HepG2 (cell line): ENCODE measurements around the gene UBAP2. TPM values are rescaled to one million over a fixed set of nuclear protein-coding genes. Genes with fewer than 3 reads are reported as not detected.

Source experiments
- AGO2 ChIP-seq: fragments of 200-400 bp; formaldehyde crosslinking; optimal IDR thresholded peaks from 2 replicates; pipeline ENCODE3; 2017; ENCODE audit warnings: mild to moderate bottlenecking, low read depth, low read length, moderate library complexity
- ATF4 ChIP-seq, 2 experiments: fragments of 450-650 bp in 1 of 2; sonication (generic) in 1 of 2; formaldehyde crosslinking; IDR thresholded peaks; 2 replicates each; pipeline versions ENCODE4 v1.5.0 to v1.8.0; 2020 to 2022; ENCODE audit warnings: mild to moderate bottlenecking in 1 of 2, missing genetic modification reagents in 1 of 2
- HNF4A ChIP-seq: sonication (generic); formaldehyde crosslinking; IDR thresholded peaks from 2 replicates; pipeline ENCODE4 v1.4.0; 2020; ENCODE audit warnings: missing genetic modification reagents
- HNF4G ChIP-seq, 2 experiments: sonication (generic) in 1 of 2; formaldehyde crosslinking in 1 of 2; IDR thresholded peaks; 2 replicates each; pipeline versions ENCODE4 v1.4.0 to v1.6.1; 2011 to 2020; ENCODE audit warnings: borderline replicate concordance in 2 of 2, low read depth in 2 of 2, mild to moderate bottlenecking in 2 of 2, low read length in 1 of 2, missing genetic modification reagents in 1 of 2, moderate library complexity in 1 of 2
- MAF1 ChIP-seq: sonication (generic); formaldehyde crosslinking; IDR thresholded peaks from 2 replicates; pipeline ENCODE4 v1.5.0; 2020; ENCODE audit warnings: missing genetic modification reagents, borderline replicate concordance
- NCOR1 ChIP-seq: fragments of 200-600 bp; sonication (generic); IDR thresholded peaks from 2 replicates; pipeline ENCODE4 v1.7.0; 2017; ENCODE audit warnings: antibody characterized with exemption, low read length, borderline replicate concordance
- PAWR ChIP-seq: sonication (generic); formaldehyde crosslinking; IDR thresholded peaks from 2 replicates; pipeline ENCODE4 v1.4.0; 2020; ENCODE audit warnings: missing genetic modification reagents, mild to moderate bottlenecking, borderline replicate concordance
- PAX8 ChIP-seq: sonication (generic); formaldehyde crosslinking; IDR thresholded peaks from 2 replicates; pipeline ENCODE4 v1.8.0; 2022; ENCODE audit warnings: mild to moderate bottlenecking, missing genetic modification reagents, borderline replicate concordance
- PITX1 ChIP-seq: sonication (generic); formaldehyde crosslinking; IDR thresholded peaks from 2 replicates; pipeline ENCODE4 v1.5.1; 2020; ENCODE audit warnings: mild to moderate bottlenecking, missing genetic modification reagents
- POGZ ChIP-seq: sonication (generic); formaldehyde crosslinking; IDR thresholded peaks from 2 replicates; pipeline ENCODE4 v1.4.0; 2020; ENCODE audit warnings: mild to moderate bottlenecking, missing genetic modification reagents
- POLR2AphosphoS5 ChIP-seq: IDR thresholded peaks from 2 replicates; pipeline ENCODE4 v1.6.1; 2012; ENCODE audit warnings: low read depth, low read length
- RARA ChIP-seq: IDR thresholded peaks from 2 replicates; pipeline ENCODE4 v1.6.1; 2016; ENCODE audit warnings: missing genetic modification reagents, missing compliant biosample characterization
- STAG1 ChIP-seq: sonication (generic); formaldehyde crosslinking; IDR thresholded peaks from 2 replicates; pipeline ENCODE4 v1.4.0; 2020; ENCODE audit warnings: missing genetic modification reagents
- ZBTB38 ChIP-seq: sonication (generic); formaldehyde crosslinking; IDR thresholded peaks from 2 replicates; pipeline ENCODE4 v1.5.1; 2020; ENCODE audit warnings: mild to moderate bottlenecking, missing genetic modification reagents
- ZNF124 ChIP-seq: sonication (generic); formaldehyde crosslinking; IDR thresholded peaks from 2 replicates; pipeline ENCODE4 v1.4.0; 2020; ENCODE audit warnings: missing genetic modification reagents
- ZNF180 ChIP-seq: sonication (generic); formaldehyde crosslinking; IDR thresholded peaks from 2 replicates; pipeline ENCODE4 v1.4.0; 2020; ENCODE audit warnings: low read depth, missing genetic modification reagents, borderline replicate concordance
- ZNF235 ChIP-seq: sonication (generic); formaldehyde crosslinking; IDR thresholded peaks from 2 replicates; pipeline ENCODE4 v1.8.1; 2023; ENCODE audit warnings: mild to moderate bottlenecking, missing genetic modification reagents, borderline replicate concordance
- ZNF33A ChIP-seq: sonication (generic); formaldehyde crosslinking; IDR thresholded peaks from 2 replicates; pipeline ENCODE4 v1.5.1; 2020; ENCODE audit warnings: missing genetic modification reagents, mild to moderate bottlenecking, moderate library complexity, borderline replicate concordance
- ZNF615 ChIP-seq: sonication (generic); formaldehyde crosslinking; IDR thresholded peaks from 2 replicates; pipeline ENCODE4 v1.5.0; 2020; ENCODE audit warnings: mild to moderate bottlenecking, missing genetic modification reagents, borderline replicate concordance
- ZNF782 ChIP-seq: sonication (generic); formaldehyde crosslinking; IDR thresholded peaks from 2 replicates; pipeline ENCODE4 v1.4.0; 2020; ENCODE audit warnings: missing genetic modification reagents, mild to moderate bottlenecking, borderline replicate concordance
- ZNF841 ChIP-seq: sonication (generic); formaldehyde crosslinking; IDR thresholded peaks from 2 replicates; pipeline ENCODE4 v1.8.1; 2023; ENCODE audit warnings: missing genetic modification reagents, borderline replicate concordance
- ZSCAN30 ChIP-seq: sonication (generic); formaldehyde crosslinking; IDR thresholded peaks from 2 replicates; pipeline ENCODE4 v1.5.0; 2020; ENCODE audit warnings: mild to moderate bottlenecking, missing genetic modification reagents
- polyA plus RNA-seq, 8 experiments: library from polyadenylated mRNA; depleted of rRNA in 3 of 8; stranded (reverse) in 7 of 8; unstranded in 1 of 8; fragments of >200 nt; fragmentation: Illumina TruSeq in 4 of 8; extraction: Trizol in 4 of 8; gene quantifications; 2 replicates each; pipeline versions ENCODE4 v1.2.1 to v1.2.3, GENCODE V29; 2011 to 2016; ENCODE audit warnings: low read depth in 4 of 8, missing spikeins in 1 of 8, mixed read lengths in 1 of 8; ENCODE audit not compliant: insufficient read depth in 1 of 8
- total RNA-seq, 5 experiments: library from RNA; depleted of rRNA; stranded (reverse); fragments of >200 nt; fragmentation: Illumina TruSeq; extraction: Trizol; gene quantifications; 2 replicates each; pipeline ENCODE4 v1.2.3, GENCODE V29; 2016; ENCODE audit warnings: low read depth in 1 of 5
- TF ChIP-seq, protein P1 (sequence below): sonication (generic); formaldehyde crosslinking; IDR thresholded peaks from 2 replicates; pipeline ENCODE4 v1.8.1; 2023; ENCODE audit warnings: missing genetic modification reagents, mild to moderate bottlenecking, borderline replicate concordance
- TF ChIP-seq, protein P2 (sequence below): sonication (generic); formaldehyde crosslinking; conservative IDR thresholded peaks from 2 replicates; pipeline ENCODE4 v1.4.0; 2020; ENCODE audit warnings: missing genetic modification reagents
- TF ChIP-seq, protein P3 (sequence below): sonication (generic); formaldehyde crosslinking; IDR thresholded peaks from 2 replicates; pipeline ENCODE4 v1.5.1; 2020; ENCODE audit warnings: missing genetic modification reagents, mild to moderate bottlenecking, borderline replicate concordance

Gene UBAP2
- total and polyA plus RNA-seq, 2 of the 13 experiments (the other 11 are each of a cell fraction or from before 2014, with no cell fraction given), result 19.0 to 22.0 TPM

- peak; percentile 53 for TF ChIP-seq HNF4A
- TF ChIP-seq, protein P1, sequence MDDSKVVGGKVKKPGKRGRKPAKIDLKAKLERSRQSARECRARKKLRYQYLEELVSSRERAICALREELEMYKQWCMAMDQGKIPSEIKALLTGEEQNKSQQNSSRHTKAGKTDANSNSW (CRISPR knock-in tag), result no peak
- no peak for TF ChIP-seq AGO2
- 0 out of 2 replicates have a peak, but pooled peaks have one; percentile 28 for TF ChIP-seq ZBTB38 (CRISPR knock-in tag)
- TF ChIP-seq ZNF33A, result no peak
- no peak for TF ChIP-seq ZSCAN30 (CRISPR knock-in tag)
- TF ChIP-seq ZNF615 (CRISPR knock-in tag), result no peak
- TF ChIP-seq POGZ (CRISPR knock-in tag), result peak; percentile 41; the same call in 1 of the 2 replicates
- no peak for TF ChIP-seq ZNF180 (CRISPR knock-in tag)
- TF ChIP-seq ATF4 (CRISPR knock-in tag; IDR thresholded peaks at IDR 0.05), result no peak
- peak; percentile 79; the same call in 1 of the 2 replicates for TF ChIP-seq PITX1
- no peak for TF ChIP-seq ZNF235 (CRISPR knock-in tag)
- TF ChIP-seq RARA (CRISPR knock-in tag), result peak; percentile 64
- TF ChIP-seq ZNF782 (CRISPR knock-in tag), result no peak
- peak; percentile 64; the same call in 1 of the 2 replicates for TF ChIP-seq NCOR1
- no peak for TF ChIP-seq HNF4G (IDR thresholded peaks at IDR 0.05; ENCODE audit: borderline replicate concordance, low read depth, low read length)
- TF ChIP-seq HNF4G (CRISPR knock-in tag; IDR thresholded peaks at IDR 0.05; ENCODE audit: borderline replicate concordance, low read depth), result no peak
- no peak for TF ChIP-seq ZNF841 (CRISPR knock-in tag)
- TF ChIP-seq PAWR (CRISPR knock-in tag), result no peak
- TF ChIP-seq POLR2AphosphoS5, result no peak; the same call in 1 of the 2 replicates
- TF ChIP-seq MAF1 (CRISPR knock-in tag), result no peak
- TF ChIP-seq ZNF124 (CRISPR knock-in tag), result no peak
- TF ChIP-seq PAX8 (CRISPR knock-in tag), result no peak
- TF ChIP-seq, protein P2, sequence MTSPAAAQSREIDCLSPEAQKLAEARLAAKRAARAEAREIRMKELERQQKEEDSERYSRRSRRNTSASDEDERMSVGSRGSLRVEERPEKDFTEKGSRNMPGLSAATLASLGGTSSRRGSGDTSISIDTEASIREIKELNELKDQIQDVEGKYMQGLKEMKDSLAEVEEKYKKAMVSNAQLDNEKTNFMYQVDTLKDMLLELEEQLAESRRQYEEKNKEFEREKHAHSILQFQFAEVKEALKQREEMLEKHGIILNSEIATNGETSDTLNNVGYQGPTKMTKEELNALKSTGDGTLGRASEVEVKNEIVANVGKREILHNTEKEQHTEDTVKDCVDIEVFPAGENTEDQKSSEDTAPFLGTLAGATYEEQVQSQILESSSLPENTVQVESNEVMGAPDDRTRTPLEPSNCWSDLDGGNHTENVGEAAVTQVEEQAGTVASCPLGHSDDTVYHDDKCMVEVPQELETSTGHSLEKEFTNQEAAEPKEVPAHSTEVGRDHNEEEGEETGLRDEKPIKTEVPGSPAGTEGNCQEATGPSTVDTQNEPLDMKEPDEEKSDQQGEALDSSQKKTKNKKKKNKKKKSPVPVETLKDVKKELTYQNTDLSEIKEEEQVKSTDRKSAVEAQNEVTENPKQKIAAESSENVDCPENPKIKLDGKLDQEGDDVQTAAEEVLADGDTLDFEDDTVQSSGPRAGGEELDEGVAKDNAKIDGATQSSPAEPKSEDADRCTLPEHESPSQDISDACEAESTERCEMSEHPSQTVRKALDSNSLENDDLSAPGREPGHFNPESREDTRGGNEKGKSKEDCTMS (CRISPR knock-in tag), result no peak
- TF ChIP-seq, protein P3, sequence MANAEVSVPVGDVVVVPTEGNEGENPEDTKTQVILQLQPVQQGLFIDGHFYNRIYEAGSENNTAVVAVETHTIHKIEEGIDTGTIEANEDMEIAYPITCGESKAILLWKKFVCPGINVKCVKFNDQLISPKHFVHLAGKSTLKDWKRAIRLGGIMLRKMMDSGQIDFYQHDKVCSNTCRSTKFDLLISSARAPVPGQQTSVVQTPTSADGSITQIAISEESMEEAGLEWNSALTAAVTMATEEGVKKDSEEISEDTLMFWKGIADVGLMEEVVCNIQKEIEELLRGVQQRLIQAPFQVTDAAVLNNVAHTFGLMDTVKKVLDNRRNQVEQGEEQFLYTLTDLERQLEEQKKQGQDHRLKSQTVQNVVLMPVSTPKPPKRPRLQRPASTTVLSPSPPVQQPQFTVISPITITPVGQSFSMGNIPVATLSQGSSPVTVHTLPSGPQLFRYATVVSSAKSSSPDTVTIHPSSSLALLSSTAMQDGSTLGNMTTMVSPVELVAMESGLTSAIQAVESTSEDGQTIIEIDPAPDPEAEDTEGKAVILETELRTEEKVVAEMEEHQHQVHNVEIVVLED (CRISPR knock-in tag), result no peak
- no peak for TF ChIP-seq STAG1
Measured at GRCh38 chr9:34072868-34073590, 24.3 kb upstream of the UBAP2 start (continued).
